GM21825 (cell line): ENCODE results near the gene CYLD.

ENCODE experiments used
- ATAC-seq: cut with Tn5 transposase; IDR thresholded peaks from one replicate; pipeline ENCODE4 v1.9.1; 2021; ENCODE audit warnings: mild to moderate bottlenecking, moderate library complexity; ENCODE audit not compliant: unreplicated experiment

CYLD gene

DNA sequence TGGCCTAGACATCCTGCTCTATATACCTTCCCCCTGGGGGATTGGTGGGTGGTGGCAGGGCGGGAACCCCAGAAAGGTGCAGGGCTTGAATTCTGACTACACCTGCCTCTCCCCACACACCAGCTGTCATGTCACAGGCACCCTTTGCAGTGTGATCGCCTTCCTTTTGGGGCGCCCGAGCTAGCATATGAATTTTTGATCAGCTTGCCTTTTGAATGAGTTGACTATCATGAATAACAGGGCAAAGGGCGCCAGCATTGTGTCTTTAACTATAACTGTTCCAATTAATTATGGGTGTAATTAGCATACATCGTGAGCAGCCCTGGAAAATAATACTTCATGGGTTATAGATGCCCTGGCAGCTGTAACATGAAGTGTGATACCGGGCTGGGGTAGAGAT, 72.7 kb downstream of the CYLD start:
- no peak for ATAC-seq

DNA sequence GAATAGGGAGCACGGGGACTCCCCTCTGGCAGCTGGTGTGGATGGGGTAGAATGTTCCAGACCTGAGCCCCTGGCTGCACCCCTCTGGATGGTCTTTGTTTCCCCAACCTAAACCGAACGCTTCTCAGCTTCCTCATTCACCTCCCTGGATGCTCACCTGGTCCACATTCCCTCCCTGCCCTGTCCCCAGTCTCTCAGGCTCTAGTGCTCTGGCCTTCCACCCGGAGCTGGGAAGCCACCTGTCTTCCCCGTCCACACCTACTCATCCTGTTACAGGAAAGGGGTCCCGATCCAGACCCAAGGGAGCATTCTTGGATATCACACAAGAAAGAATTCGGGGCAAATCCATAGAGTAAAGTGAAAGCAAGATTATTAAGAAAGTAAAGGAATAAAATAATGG, 73.5 kb downstream of the CYLD start:
- ATAC-seq: no peak

DNA sequence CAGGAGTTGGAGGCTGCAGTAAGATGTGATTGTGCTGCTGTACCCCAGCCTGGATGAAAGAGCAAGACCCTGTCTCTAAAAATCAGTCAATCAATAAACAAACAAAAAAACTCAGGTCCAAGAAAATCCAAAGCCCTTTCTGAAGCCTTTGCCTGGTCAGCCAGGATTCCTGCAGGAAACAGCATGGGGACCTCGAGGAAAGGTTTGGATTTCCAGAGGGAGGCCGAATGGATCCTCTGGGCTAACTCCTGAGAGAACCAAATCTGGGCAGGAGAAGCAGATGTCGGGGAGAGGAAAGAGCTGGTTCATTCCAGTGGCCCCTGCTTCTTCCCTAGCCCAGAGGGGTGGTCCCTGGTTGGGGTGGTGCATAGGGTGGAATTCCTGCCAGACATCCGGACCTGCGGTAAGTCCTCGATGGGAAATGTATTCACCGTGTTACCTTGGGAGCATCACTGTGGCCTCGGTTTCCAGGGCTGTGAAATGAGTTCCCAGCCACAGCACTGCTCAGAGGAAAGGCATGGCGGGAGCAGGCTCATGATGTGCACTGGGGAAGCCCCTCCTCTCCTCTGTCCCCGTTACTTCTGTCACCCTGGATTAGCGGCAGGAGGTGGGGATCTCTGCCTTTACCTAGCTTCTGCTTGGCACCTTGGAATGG, 75.1 kb downstream of the CYLD start:
- no peak for ATAC-seq

DNA sequence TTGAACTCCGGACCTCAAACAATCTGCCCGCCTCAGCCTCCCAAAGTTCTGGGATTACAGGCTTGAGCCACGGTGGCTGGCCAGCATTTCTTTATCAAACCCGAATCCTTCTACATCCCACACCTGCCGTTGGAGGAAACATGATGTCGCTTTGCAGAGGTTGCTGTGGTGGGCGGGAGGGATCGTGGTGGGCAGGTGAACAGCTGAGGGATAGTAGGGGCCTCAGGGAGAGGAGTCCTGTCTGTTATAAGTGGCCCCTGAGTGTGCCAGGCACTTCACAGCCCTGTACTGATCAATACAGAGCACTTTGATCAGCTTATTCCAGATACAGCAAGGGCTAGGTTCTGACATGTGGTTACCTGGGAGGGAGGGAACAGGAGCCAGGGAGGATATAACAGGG, 76.5 kb downstream of the CYLD start:
- no peak for ATAC-seq

DNA sequence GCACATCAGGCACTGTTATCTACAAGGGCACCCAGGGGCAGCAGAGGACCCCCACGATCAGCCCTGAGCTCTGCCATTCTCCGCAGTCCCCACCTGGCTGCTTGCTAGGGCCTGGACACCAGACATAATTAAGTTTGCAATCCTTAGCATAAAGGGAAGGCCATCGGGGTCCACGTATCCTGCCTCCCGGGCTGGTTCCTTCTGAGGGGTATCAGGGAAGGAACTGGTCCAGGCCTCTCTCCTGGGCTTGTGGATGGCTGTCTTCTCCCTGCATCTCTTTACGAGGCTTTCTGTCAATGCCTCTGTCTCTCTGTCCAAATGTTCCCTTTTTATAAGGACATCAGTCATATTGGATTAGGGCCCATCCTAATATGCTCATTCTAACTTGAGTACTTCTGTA, 77.8 kb downstream of the CYLD start:
- no peak for ATAC-seq

DNA sequence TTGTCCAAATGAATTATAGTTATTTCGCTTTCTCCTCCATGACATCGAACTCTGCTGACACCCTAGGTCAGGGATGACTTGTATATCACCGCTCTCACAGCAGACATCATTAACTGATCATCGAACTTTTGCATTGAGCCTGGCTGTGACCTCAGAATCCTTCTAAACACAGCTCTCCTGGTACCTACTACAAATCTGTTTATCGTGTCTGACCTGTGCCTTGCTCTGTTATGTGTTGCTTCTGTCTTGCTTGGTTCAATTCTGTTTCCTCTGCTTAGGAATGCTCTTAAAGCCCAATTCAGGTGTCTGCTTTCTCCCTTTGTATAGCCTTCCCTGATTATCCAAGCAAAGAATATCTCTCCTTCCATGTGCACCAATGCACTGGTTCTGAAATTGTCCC, 78.3 kb downstream of the CYLD start:
- ATAC-seq: no peak

DNA sequence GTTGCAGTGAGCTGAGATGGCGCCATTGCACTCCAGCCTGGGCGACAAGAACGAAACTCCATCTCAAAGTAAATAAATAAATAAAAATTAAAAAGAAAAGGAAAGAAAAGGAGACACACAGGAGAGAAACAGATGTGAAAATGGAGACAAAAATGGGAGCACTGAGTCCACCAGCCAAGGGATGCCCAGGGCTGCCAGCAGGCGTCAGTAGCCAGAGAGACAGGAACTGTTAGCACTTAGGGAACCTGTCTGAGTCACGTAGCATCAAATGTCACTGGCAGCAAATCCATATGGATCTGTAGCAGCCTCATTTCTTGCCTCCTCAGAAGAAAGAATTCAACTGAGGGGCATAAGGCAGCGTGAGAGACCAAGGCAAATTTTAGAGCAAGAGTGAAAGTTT, 79.7 kb downstream of the CYLD start:
- no peak for ATAC-seq

DNA sequence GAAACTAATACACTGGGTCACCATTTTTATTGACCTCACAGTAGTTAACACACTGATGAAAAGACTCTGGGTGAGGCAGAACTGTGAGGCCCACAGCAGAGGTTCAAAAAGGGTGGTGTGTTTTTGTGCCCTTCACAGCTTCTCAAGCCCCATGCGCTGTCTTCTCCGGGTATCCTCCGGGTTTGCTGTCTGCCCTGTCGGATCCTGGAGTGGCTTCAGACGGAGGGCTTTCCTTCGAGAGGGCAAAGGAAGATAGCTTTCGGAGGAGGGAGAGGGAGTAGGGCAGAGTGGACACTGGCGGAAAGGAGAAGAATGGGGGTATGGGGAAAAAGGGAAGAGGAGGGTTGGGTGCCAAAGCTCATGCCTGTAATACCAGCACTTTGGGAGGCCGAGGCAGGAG, 80.8 kb downstream of the CYLD start:
- ATAC-seq: no peak

DNA sequence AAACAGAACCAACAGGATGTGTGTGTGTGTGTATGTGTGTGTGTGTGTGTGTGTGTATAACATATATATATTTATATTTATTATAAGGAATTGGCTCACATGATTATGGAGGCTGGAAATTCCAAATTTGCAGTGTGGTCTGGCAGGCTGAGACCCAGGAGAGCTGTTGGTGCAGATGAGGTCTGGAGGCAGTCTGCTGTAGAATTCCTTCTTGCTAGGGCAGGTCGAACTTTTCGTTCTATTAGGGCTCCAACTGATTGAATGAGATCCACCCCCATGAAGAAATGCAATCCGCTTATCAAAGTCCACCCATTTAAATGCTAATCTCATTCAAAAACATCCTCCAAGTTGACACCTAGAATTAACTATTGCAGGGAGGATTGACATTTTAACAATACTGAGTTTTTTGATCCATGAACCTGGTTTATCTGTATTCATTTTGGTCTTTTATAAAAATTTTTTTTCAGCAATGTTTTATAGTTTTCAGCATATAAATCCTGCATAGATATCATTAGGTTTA, 85.0 kb downstream of the CYLD start:
- no peak for ATAC-seq

DNA sequence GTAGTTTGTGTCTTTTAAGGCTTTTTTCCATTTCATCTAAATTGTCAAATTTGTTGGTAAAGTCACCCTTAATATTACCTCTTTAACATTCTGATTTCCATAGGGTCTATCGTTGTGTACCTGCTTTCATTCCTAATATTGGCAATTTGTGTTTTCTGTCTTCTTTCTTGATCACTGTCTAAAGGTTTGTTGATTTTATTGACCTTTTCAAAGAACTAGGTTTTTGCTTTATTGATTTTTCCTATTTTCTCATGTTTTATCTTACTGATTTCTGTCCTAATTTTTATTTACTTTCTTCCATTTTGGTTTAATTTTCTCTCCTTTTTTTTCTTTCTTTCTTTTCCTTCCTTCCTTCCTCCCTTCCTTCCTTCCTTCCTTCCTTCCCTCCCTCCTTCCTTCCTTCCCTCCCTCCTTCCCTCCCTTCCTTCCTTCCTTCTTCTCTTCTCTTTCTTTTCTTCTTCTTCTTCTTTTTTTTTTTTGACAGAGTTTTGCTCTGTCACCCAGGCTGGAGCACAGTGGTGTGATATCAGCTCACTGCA, 86.3 kb downstream of the CYLD start:
- ATAC-seq: no peak

DNA sequence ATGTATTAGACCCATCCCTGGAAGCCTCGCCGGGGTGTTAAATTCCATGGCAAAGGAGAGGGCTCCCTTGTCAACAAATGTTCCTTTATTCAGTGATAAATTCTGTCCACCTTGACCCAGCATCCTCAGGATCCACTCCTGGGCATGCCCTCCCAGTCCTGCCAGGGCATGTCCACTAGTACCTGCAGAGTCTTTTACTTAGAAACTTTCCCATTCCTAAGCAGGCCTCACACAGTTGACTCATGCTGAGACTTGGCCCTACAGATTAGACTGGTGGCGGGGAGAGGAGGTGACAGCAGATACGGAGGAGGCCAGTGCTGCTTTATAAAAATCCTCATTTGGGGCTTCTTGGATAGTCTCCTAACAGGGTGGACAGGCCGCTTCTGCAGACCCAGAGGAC, 88.8 kb downstream of the CYLD start:
- no peak for ATAC-seq

DNA sequence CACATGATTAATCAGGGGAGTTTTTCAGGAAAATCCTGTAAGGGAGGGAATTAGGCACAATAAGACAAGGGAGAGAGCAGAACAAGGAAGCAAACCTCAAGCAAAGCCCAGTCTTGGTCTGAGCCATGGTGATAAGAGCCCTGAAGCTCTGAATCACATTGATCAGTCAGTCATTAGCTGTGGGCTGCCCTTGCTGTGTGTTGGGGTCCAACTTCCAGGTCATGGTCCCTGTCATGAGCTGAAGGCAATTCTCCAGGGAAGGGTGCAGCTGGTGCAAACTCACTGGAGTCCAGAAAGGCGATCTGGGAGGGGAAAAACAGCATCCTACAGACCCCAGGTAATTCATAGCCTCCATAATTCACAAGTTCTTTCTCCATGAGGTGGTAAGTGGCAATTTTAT, 89.9 kb downstream of the CYLD start:
- ATAC-seq: no peak

DNA sequence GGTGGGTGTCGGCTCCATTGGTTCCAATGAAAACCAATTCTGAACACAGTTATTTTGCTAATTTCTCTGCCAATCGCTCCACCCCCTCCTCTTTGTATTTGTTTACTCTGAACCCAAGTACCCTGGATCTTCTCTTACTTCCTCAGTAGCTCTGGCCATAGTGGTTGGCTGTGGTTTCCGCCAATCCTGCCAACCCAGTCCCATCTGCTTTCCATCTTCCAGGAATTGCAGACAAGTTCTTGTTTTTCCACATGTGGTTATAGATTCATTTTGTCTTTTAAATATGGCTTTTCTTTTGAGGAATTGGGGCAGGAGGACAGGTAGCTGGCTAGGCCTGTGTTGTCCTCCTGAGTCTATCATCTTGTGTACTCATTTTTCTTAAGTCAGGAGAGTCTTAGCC, 92.0 kb downstream of the CYLD start:
- ATAC-seq: no peak

DNA sequence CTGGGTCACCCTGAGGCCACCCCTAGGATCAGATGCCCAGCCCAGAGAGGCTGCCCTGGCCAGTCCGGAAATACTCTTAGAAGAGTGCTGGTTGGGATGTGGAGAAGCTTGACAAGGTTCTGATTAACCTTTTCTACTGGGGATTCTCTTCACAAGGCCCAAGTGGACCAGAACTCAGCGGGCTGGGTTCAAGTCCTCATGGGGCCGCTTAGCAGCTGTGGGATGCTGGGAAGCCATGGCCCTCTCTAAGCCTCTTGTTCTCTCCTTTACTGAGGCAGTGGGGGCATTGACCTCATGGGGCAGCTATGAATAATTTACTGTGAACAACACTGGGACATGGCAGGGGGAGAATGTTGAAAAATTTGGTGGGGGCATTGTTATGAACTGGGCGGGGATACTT, 92.8 kb downstream of the CYLD start:
- no peak for ATAC-seq

DNA sequence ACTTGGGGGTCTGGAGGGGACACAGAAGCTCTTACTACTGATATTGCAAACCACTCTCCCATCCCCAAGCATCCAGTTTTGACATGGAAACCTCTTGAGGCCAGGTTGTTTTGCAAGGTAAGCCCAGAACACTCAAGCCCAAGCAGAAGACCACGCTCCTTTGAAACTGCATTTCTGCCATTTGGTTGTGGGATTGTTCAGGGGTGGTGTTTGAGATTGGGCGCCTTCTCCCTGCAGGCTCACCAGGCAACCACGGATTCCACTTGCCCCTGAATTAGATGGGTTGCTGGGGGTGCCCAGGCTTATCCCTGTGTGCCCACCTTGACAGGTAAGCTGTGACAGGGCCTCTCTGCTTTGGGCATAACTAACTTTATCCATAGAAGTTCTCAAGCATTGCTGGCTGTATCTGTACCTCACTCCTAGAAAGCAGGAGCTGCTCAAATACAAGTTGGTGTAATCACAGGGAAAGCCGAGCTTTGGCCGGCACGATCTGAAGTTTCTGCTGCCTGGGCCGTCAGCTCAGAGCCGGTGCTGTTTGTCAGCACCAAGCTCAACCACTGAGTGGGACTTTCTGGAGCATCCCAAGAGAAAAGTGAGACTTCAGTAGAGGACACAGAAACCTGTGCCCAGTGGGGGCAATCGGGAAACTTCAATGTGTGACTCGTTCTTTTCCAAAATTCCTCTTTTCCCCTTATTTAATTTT, 93.6 kb downstream of the CYLD start:
- no peak for ATAC-seq

DNA sequence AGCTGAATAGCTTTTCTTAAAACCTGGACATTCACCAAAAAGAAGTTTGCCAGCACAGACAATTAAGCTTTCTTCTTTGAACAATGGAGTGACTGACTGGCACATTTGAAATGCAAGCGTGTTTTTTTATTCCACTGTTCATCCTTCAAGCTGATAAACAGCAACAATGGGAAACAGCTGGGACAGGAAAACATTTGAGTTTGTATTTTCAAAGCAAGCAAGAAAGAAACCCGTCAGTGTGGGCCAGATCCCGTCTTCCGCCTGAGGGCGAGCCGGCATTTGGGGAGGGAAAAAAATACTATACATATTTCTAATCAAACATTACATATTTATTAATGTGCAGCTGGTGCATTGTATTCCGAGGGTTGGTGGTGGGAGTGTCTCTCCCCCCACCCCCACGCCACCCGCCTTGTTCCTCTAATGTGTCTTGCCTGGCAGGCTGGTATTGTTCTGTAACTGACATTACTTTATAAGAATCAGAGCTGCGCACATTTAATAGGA, 94.3 kb downstream of the CYLD start:
- ATAC-seq: no peak

DNA sequence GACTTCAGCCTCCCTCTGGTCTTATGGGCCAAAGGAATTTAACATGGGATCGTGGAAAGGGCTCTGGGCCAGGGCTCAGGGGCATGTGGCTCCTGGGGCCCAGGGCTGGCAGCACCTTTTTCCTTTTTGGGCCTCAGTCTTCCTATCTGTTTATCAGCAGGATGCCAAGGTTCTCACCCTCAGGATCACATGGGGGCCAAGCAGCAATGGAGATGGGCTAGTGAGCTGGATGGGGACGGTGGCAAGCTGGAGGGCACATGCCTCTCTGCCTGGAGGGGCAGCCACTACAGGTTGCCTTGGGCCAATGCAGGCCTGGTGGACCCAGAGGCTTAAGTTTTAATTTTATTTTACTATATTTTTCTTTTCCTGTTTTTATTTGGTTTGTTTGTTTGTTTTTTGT, 95.4 kb downstream of the CYLD start:
- ATAC-seq: no peak

DNA sequence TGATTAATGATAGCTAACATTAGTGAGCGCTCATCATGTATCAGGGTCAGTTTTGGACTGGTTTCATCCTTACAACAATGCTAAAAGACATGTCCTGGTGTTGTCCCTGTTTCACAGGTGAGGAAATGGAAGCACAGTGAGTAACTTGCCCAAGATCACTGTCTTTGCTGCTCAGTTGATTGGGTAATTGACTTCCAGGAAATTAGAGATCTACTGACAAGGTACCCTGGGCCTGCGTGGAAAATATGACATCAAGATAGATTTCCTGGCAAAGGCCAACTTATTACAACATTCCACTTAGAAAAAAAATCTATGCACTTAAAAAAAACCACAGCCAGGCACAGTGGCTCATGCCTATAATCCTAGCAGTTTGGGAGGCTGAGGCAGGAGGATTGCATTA, 96.3 kb downstream of the CYLD start:
- no peak for ATAC-seq

DNA sequence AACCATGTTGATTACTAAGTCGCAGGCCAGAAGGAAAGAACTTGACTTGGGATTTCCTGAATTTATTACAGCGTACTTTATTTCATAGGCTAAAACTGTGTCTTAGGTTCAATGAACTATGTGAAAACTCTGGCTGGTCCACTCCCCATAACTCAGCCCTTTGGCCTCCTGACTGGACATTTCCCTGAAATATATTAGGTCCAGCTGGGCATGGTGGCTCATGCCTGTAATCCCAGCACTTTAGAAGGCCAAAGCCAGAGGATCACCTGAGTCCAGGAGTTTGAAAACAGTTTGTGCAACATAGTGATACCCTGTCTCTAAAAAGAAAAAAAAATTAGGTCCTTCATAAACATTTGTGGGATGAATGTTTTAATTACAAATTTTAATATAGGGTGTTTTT, 97.0 kb downstream of the CYLD start:
- ATAC-seq: no peak

DNA sequence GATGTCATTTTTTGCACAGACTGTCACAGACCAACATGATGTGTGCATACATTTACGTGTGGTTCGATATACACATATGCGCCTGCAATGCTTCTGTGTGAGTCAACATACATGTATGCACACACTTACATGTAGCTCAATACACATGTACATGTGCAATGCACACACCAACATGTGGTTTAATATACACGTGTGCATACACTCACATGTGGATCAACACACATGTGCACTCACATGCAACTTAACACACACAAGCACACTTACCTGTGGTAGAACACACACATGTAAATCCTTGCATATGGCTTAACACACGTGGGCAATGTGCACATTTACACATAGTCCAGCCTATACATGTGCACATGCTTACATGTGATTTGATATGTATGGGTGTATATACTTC, 97.5 kb downstream of the CYLD start:
- ATAC-seq: no peak

DNA sequence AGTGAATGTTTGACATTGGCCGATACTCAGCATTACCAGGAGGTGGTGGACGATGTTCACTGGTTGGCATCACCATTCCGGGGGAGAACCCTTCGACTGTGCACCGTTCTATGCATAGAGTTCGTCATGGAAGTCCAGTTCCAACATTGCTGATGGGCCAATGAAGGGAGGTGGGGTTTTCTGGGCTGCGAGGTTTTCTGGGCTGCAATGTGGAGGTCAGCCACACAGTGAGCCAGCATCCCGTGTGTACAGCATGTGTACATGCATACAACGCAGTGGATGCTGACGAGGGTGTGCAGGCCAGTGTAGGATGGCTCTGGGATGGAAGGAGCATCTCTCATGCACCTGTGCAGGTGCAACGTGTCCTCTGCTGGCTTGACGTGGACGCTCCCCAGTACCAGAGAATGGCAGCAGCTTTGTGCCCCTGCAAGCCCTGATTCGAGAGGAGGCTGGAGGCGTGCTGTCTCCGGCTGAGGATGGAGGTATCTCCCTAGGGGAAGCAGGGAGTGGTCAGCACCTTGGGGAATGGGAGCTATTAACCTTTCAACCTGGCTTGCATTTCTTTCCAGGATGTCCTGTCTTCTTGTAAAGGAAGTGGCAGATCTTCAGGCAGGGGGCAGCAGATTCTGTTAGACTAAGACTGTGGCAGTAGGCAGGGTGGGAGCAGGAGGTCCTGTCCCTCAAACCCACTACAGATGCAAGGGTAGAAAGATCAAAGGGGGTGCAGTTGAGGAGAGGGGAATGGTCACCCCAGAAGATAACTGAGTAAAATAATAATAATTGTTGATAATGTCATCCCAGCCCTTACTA, 98.2 kb downstream of the CYLD start:
- no peak for ATAC-seq
